Fibroblast of villous mesenchyme (primary cell): Measurements from ENCODE around the gene CYFIP2. TPM values are rescaled to one million over a fixed set of nuclear protein-coding genes. Genes with fewer than 3 reads are reported as not detected.
"Not testable (repeated sequence)": the region's sequence is repeated elsewhere in the genome, so short reads cannot be mapped to it uniquely, and the experiment has no call there.

ENCODE experiments used
- DNase-seq: peaks from one replicate; pipeline ENCODE4 v3.0.0-alpha.2; 2010; ENCODE audit warnings: low read depth
- H3K4me3 ChIP-seq: 2 replicates; pipeline ENCODE4 v1.5.1; 2011; ENCODE audit warnings: low read depth, mild to moderate bottlenecking, low read length
- total RNA-seq: library from RNA; depleted of rRNA; stranded (reverse); fragments of >200 nt; gene quantifications from 2 replicates; pipeline ENCODE4 v1.2.3, GENCODE V29; 2012
- TF ChIP-seq, protein P1 (sequence below): IDR thresholded peaks from 2 replicates; pipeline ENCODE4 v1.5.1; 2012; ENCODE audit warnings: low read depth, mild to moderate bottlenecking, low read length; ENCODE audit not compliant: insufficient read depth

Gene CYFIP2
- total RNA-seq, 1 donor: 13.4 TPM

DNA sequence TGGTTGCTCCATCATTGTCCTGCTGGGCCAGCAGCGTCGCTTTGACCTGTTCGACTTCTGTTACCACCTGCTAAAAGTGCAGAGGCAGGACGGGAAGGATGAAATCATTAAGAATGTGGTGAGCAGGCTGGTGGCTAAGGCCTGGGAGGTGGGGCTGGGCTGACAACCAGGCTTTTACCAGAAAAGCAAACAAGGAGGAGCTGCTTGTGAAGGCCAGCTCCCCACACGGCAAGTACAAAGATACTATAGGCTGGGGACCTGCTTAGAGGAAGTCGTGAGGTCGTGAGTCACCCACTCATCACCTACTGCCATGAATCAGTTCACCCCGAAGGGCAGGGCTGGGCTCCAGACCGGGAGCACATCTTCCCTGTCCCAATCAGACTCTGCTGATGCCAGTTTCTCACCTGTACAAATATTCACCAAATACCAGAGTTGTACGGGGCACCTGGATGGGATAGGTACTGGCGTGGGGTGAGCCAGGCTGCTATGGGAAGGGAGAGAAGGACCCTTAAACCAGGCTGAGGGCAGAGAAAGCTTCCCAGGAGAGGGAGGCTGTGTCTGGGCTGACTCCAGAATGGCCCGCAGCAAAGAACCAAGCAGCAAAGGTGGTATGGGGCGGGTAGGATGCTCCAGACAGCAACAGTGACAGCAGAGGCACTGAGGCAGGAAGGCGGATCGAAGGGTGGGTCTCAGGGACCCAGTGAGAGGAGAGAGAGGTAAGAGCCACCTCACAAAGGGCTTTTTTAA lies 124.8 kb downstream of the CYFIP2 start:
- DNase-seq: peak; percentile 58
- no peak overlapping the region for H3K4me3 ChIP-seq
- TF ChIP-seq, protein P1, sequence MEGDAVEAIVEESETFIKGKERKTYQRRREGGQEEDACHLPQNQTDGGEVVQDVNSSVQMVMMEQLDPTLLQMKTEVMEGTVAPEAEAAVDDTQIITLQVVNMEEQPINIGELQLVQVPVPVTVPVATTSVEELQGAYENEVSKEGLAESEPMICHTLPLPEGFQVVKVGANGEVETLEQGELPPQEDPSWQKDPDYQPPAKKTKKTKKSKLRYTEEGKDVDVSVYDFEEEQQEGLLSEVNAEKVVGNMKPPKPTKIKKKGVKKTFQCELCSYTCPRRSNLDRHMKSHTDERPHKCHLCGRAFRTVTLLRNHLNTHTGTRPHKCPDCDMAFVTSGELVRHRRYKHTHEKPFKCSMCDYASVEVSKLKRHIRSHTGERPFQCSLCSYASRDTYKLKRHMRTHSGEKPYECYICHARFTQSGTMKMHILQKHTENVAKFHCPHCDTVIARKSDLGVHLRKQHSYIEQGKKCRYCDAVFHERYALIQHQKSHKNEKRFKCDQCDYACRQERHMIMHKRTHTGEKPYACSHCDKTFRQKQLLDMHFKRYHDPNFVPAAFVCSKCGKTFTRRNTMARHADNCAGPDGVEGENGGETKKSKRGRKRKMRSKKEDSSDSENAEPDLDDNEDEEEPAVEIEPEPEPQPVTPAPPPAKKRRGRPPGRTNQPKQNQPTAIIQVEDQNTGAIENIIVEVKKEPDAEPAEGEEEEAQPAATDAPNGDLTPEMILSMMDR: no peak

GRCh38 chr5:157398305-157398704 lies 132.4 kb downstream of the CYFIP2 start:
- no peak for DNase-seq
- TF ChIP-seq, protein P1: no peak
- H3K4me3 ChIP-seq: no peak overlapping the region

DNA sequence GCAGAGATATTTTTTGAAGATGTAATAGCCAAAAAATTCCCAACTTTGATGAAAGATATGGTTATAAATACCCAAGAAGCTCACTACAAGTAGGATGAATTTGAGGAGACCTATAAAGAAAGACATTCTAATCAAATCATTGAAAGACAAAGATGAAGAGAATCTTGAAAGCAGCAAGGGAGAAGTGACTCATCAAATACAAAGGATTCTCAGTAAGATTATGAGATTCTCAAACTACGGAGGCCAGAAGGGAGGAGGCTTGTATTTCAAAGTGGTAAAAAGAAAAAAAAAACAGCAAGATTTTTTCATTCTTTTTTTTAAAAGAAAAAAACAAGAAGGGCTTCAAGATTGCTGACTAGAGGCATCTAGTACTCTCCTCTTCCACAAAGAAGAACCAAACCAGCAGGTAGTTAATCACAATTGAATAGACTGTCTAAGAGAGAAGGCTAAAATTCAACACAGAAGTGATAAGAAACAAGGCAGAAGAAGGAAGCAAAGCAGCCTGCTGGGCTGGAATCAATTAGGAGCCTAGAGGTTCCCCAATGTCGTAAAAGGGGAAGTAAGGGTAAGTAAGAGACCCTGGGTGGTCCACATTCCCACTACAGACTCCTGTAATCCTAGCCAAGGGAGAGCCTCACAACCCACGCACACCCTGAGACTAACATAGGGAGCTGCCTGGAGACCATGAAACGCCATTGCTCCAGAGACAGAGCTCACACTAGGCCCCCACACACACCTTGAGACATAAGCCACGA lies 135.0 kb downstream of the CYFIP2 start:
- H3K4me3 ChIP-seq: no peak overlapping the region
- TF ChIP-seq, protein P1: no peak
- no peak for DNase-seq

DNA sequence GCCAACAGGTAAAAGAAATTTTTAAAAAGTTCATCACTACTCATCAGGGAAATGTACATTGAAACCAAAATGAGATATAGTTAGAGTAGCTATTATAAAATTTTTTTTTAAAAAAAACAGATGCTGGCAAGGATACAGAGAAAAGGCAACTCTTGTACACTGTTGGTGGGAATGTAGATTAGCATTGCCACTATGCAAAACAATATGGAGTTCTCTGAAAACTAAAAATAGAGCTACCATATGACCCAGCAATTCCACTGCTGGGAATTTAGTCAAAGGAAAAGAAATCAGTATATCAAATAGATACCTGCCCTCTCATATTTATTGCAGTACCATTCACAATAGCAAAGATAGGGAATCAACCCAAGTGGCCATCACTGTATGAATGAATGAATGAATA lies 149.9 kb downstream of the CYFIP2 start:
- no peak for DNase-seq
- TF ChIP-seq, protein P1: no peak
- no peak overlapping the region for H3K4me3 ChIP-seq

GRCh38 chr5:157419521-157419920 lies 153.6 kb downstream of the CYFIP2 start:
- not testable (repeated sequence) for H3K4me3 ChIP-seq, DNase-seq

DNA sequence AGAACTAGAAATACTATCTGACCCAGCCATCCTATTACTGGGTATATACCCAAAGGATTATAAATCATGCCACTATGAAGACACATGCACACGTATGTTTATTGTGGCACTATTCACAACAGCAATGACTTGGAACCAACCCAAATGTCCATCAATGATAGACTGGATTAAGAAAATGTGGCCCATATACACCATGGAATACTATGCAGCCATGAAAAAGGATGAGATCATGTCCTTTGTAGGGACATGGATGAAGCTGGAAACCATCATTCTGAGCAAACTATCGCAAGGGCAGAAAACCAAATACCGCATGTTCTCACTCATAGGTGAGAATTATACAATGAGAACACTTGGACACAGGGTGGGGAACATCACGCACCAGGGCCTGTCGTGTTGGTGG lies 164.0 kb downstream of the CYFIP2 start:
- not testable (repeated sequence) for H3K4me3 ChIP-seq, DNase-seq

GRCh38 chr5:157431544-157432200 lies 165.7 kb downstream of the CYFIP2 start:
- TF ChIP-seq, protein P1: peak; percentile 57
- DNase-seq: peak; percentile 69

More at GRCh38 chr5:157431544-157432200, 165.7 kb downstream of the CYFIP2 start:
- no peak overlapping the region for H3K4me3 ChIP-seq
